ENCODE results near the gene C7orf57. TPM values are rescaled to one million over a fixed set of nuclear protein-coding genes. Genes with fewer than 3 reads are reported as not detected.

The C7orf57 gene
- total RNA-seq, 3 donors from 2014 or later (not counting 1 experiment from before 2014, with no cell fraction given): 0.85 TPM; not detected in 2

GRCh38 chr7:48089046-48090003, 54.0 kb downstream of the C7orf57 start, which contains the start of gene UPP1:
TSS of gene UPP1 (plus strand) at chr7:48089265. CDS start at chr7:48094784, 5,519 bp downstream.
- 2% methylated on average over 96 of the region's 96 CpGs for WGBS (ENCODE audit: insufficient coverage)
- intact Hi-C loops (cut with micrococcal nuclease): loop anchor here (5.0 kb wide), 2 partner anchors 97 to 112 kb away; partner anchors contain the start of gene HUS1

DNA sequence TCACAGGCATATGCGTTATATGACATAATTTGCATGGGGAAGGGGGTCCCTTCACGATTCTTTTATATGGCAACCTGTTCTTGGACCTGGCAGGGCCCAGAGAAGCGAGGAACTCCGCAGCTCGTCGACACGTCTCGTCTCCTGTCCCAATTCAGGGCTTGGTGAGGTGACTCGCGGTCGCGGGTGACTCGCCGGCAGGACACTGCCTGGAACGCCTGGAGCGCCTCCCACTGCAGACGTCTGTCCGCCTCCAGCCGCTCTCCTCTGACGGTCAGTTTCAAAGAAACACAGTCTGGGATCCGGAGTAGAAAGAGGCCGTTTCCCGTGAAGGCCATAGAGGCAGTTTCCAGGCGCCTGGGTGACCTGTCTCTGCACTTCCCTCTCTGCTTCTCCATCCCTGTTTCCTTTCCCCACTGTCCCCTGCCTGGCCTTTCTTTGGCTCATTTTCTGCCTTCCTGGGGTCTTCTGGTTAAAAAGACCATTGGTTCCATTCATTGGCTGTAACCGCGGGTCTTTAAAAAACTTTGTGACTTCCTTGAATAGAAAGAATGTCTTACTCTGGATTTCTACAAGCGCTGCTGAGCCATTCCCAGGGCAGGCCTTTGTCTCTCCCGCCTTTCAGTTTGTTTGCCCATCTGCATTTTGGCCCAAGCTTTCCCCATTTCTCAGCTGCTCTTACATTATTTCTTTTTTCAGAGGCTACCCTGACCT, 54.9 kb downstream of the C7orf57 start:
- H3K4me3 ChIP-seq (ENCODE audit: low read length): peak overlapping the region; percentile 59
- peaks cover 62% of the 10 kb centered on the region for H3K4me1 ChIP-seq (ENCODE audit: control insufficient read depth, insufficient read depth, low read length)
- intact Hi-C loops (cut with micrococcal nuclease): no loop called here
- no peak for ATAC-seq
- H3K4me1 Mint-ChIP-seq: peaks cover 76 to 95% of the 10 kb centered on the region in 2 donors
- TF ChIP-seq CTCF (IDR thresholded peaks at IDR 0.05): no peak
- no peaks in the 10 kb centered on the region for H3K27me3 ChIP-seq (ENCODE audit: control insufficient read depth, insufficient read depth, low read length)
- no peaks in the 10 kb centered on the region for H3K27me3 Mint-ChIP-seq (ENCODE audit: low read depth in 2 of 2)
- H3K36me3 ChIP-seq (ENCODE audit: control insufficient read depth, insufficient read depth, low read length): peaks cover 38% of the 10 kb centered on the region
- H3K9me3 ChIP-seq (ENCODE audit: control insufficient read depth, insufficient read depth, low read length): no peaks in the 10 kb centered on the region
- peak overlapping the region; percentile 95 for H3K4me3 Mint-ChIP-seq
- no peaks in the 10 kb centered on the region for H3K9me3 Mint-ChIP-seq
- H3K27ac ChIP-seq (ENCODE audit: low read length): no peak overlapping the region
- 89% methylated on average over 28 of the region's 28 CpGs for WGBS (ENCODE audit: insufficient coverage)
- peak overlapping the region; percentile 96 to 98 for H3K27ac Mint-ChIP-seq
- DNase-seq: peak in 1 of 2 donors; percentile 29
- peaks cover 18% of the 10 kb centered on the region for H3K36me3 Mint-ChIP-seq

More at GRCh38 chr7:48089046-48090003, 54.0 kb downstream of the C7orf57 start, which contains the start of gene UPP1:
- peaks cover 15% of the 10 kb centered on the region for H3K36me3 Mint-ChIP-seq
- H3K4me1 ChIP-seq (ENCODE audit: control insufficient read depth, insufficient read depth, low read length): peaks cover 69% of the 10 kb centered on the region
- H3K9me3 ChIP-seq (ENCODE audit: control insufficient read depth, insufficient read depth, low read length): no peaks in the 10 kb centered on the region
- H3K9me3 Mint-ChIP-seq: no peaks in the 10 kb centered on the region
- peak within 1 kb of the TSS; percentile 59 for H3K4me3 ChIP-seq (ENCODE audit: low read length)
- H3K27me3 ChIP-seq (ENCODE audit: control insufficient read depth, insufficient read depth, low read length): no peaks in the 10 kb centered on the region
- TF ChIP-seq CTCF (IDR thresholded peaks at IDR 0.05): no peak
- peak within 1 kb of the TSS; percentile 95 for H3K27ac ChIP-seq (ENCODE audit: low read length)
- H3K27me3 Mint-ChIP-seq (ENCODE audit: low read depth in 2 of 2): no peaks in the 10 kb centered on the region
- H3K4me3 Mint-ChIP-seq: peak within 1 kb of the TSS; percentile 95
- peak; percentile 7 to 89 (median 75) for ATAC-seq
- DNase-seq: peak in 1 of 2 donors; percentile 95
- H3K36me3 ChIP-seq (ENCODE audit: control insufficient read depth, insufficient read depth, low read length): peaks cover 30% of the 10 kb centered on the region
- H3K27ac Mint-ChIP-seq: peak within 1 kb of the TSS; percentile 96 to 98
- H3K4me1 Mint-ChIP-seq: peaks cover 76 to 95% of the 10 kb centered on the region in 2 donors

GRCh38 chr7:48091506-48092433, 56.4 kb downstream of the C7orf57 start:
- H3K27me3 ChIP-seq (ENCODE audit: control insufficient read depth, insufficient read depth, low read length): no peaks in the 10 kb centered on the region
- peak overlapping the region; percentile 96 to 98 for H3K27ac Mint-ChIP-seq
- peaks cover 22% of the 10 kb centered on the region for H3K36me3 Mint-ChIP-seq
- H3K4me1 ChIP-seq (ENCODE audit: control insufficient read depth, insufficient read depth, low read length): peaks cover 62% of the 10 kb centered on the region
- DNase-seq (no peak), ATAC-seq (no peak)
- H3K27ac ChIP-seq (ENCODE audit: low read length): no peak overlapping the region
- no peaks in the 10 kb centered on the region for H3K9me3 Mint-ChIP-seq
- peaks cover 41% of the 10 kb centered on the region for H3K36me3 ChIP-seq (ENCODE audit: control insufficient read depth, insufficient read depth, low read length)
- H3K4me3 Mint-ChIP-seq: peak overlapping the region; percentile 95
- peaks cover 75 to 94% of the 10 kb centered on the region in 2 donors for H3K4me1 Mint-ChIP-seq
- TF ChIP-seq CTCF (IDR thresholded peaks at IDR 0.05): no peak
- intact Hi-C loops (cut with micrococcal nuclease): no loop called here
- 83% methylated on average over 7 of the region's 10 CpGs for WGBS (ENCODE audit: insufficient coverage)
- no peaks in the 10 kb centered on the region for H3K9me3 ChIP-seq (ENCODE audit: control insufficient read depth, insufficient read depth, low read length)
- H3K27me3 Mint-ChIP-seq (ENCODE audit: low read depth in 2 of 2): no peaks in the 10 kb centered on the region
- H3K4me3 ChIP-seq (ENCODE audit: low read length): no peak overlapping the region
